ENCODE results near the gene STAT5B.
"Not testable (repeated sequence)": the region's sequence is repeated elsewhere in the genome, so short reads cannot be mapped to it uniquely, and the experiment has no call there.

Gene STAT5B

GRCh38 chr17:42227849-42228700, 48.1 kb downstream of the STAT5B start:
- no peak for DNase-seq

- no peak for DNase-seq
These were observed 50.5 kb downstream of the STAT5B start for GRCh38 chr17:42225646-42226045.

- no peak for DNase-seq
These were observed 51.5 kb downstream of the STAT5B start for GRCh38 chr17:42224651-42225050.

GRCh38 chr17:42221886-42222745, 54.1 kb downstream of the STAT5B start:
- peak; percentile 68 for DNase-seq

- not testable (repeated sequence) for DNase-seq
These were observed 56.9 kb downstream of the STAT5B start for GRCh38 chr17:42219280-42219679.

- no peak for DNase-seq
These were observed 62.0 kb downstream of the STAT5B start for GRCh38 chr17:42214156-42214555.

GRCh38 chr17:42212382-42212781, 63.8 kb downstream of the STAT5B start:
- no peak for DNase-seq

GRCh38 chr17:42211921-42212341, 64.3 kb downstream of the STAT5B start:
- not testable (repeated sequence) for DNase-seq

- no peak for DNase-seq
These were observed 66.1 kb downstream of the STAT5B start for GRCh38 chr17:42210046-42210445.

GRCh38 chr17:42206153-42206612, 70.0 kb downstream of the STAT5B start:
- not testable (repeated sequence) for DNase-seq

- DNase-seq: no peak
These were observed 72.8 kb downstream of the STAT5B start for GRCh38 chr17:42203354-42203753.

- DNase-seq: no peak
These were observed 73.5 kb downstream of the STAT5B start for GRCh38 chr17:42202696-42203095.

GRCh38 chr17:42202159-42202558, 74.0 kb downstream of the STAT5B start:
- DNase-seq: no peak

- no peak for DNase-seq
These were observed 74.8 kb downstream of the STAT5B start for GRCh38 chr17:42201458-42201772.

GRCh38 chr17:42200706-42201457, 75.3 kb downstream of the STAT5B start:
- DNase-seq: no peak

GRCh38 chr17:42199416-42200011, 76.7 kb downstream of the STAT5B start:
- DNase-seq: no peak

GRCh38 chr17:42198897-42199296, 77.3 kb downstream of the STAT5B start:
- DNase-seq: no peak

- no peak for DNase-seq
These were observed 78.5 kb downstream of the STAT5B start for GRCh38 chr17:42197564-42198156.

GRCh38 chr17:42193969-42194899, 82.0 kb downstream of the STAT5B start, which contains the start of gene GHDC:
Gene GHDC (minus strand): TSS chr17:42194494. CDS start chr17:42193581, 913 bp downstream.
- DNase-seq: peak; percentile 91

- DNase-seq: no peak
These were observed 82.8 kb downstream of the STAT5B start for GRCh38 chr17:42193216-42193968.
